Urothelium cell line (cell line): ENCODE measurements around the gene LMO4.

Experiments
- DNase-seq: peaks from one replicate; pipeline ENCODE4 v3.0.0; 2011; ENCODE audit warnings: low spot score, mixed read lengths
- FAIRE-seq: peaks from 2 replicates; lab custom pipeline; 2011; peaks lifted over from hg19 to GRCh38; lab: Jason Lieb, UNC

The LMO4 gene

GRCh38 chr1:87327376-87328271, 1.1 kb upstream of the LMO4 start:
- DNase-seq (no peak), FAIRE-seq (no peak)

- FAIRE-seq, result no peak
- DNase-seq, result no peak
Observed at GRCh38 chr1:87329051-87329525, 408 bp downstream of the LMO4 start.

- DNase-seq (no peak), FAIRE-seq (no peak)
Observed at GRCh38 chr1:87329526-87330056, 911 bp downstream of the LMO4 start.

DNA sequence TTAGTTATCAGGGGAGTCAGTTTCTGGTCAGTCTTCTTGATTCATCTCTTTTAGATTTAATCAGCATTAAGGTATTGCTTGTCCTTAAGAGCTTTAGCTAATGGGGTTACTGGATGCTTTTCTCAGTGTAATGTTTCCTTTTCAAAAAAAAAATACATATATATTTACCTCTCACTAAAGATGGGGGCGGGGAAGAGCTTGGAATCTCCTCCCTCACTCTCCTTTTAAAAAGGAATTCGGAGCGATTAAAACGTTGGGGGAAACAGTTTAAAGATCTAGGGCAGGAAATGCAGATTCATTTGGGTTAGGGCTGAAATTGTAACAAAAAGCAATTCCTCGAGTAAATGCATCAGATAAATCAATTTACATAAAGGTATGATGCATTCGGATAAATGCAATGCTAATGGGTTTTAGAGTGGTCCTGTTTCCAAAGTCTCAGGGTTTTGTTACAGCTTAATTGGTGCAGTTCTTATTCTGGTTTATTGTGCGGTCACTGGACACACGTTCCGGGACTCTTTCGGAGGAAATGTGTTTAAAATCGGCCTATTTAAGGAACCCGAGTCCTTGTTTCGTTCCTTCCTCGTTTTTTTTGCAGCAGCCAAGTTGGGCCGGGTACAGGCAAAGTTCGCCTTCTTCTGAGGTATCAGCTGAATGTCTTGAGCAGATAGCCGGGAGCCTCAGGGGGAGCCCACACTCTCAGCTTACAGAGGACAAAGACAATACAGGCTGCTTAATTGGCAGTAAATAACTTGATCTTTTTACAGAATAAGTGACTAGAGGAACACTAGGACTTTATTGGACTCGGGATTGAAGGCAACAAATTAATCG, 1.6 kb downstream of the LMO4 start:
- peak; percentile 10 for DNase-seq
- FAIRE-seq, result no peak

DNA sequence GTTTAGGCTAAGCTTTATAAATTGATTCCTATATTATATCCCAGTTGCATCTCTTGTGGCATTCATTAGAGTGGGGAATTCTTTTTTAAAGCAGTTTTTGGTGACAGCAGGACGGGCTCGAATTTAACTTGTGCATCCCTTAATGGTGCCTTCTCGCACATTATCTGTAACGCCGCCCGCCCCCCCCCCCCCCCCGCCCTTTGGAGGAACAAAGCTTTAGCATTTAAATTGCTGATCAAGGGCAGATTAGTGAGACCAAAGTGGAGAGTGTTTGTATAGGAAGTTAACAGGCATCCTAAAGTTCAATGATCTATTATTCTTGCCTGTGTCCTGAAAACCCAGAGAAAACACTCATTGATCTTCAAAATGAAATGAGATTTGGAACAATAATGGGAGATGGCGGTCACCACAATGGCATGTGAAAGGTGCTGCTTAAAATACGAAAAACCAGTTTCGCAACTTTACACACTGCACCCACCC, 2.2 kb downstream of the LMO4 start:
- no peak for FAIRE-seq
- peak; percentile 8 for DNase-seq

DNA sequence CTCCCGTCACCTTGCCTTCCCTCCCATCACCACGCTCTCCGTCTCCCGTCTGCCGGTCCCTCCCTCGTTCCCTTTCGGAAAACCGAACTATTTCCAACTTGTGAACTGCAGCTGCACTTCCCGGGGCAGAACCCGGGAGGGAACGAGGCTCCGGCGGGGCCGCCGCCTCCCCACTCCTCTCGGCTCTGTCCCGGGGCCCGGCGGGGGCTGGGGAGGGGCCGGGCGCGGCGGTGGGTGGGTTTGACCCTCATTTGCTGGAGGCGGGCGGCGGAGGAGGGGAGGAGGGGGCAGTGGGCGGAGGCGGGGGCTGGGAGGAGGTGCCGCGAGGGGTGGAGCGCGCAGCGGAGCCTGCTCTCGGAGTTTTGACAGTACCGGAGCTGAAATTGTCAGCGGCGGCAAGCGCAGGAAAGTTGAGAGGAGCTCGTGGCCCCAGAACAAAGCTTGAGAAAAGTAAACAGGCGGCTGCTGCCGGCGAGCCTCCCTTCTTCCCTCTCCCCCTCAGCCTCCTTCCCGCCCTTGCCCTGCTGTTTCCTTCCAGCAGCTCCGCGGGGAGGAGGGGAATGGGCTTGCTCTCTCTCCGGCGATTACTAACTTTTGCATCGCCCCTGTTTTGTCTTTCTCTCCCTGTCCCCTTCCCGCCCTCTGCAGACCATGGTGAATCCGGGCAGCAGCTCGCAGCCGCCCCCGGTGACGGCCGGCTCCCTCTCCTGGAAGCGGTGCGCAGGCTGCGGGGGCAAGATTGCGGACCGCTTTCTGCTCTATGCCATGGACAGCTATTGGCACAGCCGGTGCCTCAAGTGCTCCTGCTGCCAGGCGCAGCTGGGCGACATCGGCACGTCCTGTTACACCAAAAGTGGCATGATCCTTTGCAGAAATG, 2.9 kb downstream of the LMO4 start:
- DNase-seq (peak; percentile 76), FAIRE-seq (no peak)

DNA sequence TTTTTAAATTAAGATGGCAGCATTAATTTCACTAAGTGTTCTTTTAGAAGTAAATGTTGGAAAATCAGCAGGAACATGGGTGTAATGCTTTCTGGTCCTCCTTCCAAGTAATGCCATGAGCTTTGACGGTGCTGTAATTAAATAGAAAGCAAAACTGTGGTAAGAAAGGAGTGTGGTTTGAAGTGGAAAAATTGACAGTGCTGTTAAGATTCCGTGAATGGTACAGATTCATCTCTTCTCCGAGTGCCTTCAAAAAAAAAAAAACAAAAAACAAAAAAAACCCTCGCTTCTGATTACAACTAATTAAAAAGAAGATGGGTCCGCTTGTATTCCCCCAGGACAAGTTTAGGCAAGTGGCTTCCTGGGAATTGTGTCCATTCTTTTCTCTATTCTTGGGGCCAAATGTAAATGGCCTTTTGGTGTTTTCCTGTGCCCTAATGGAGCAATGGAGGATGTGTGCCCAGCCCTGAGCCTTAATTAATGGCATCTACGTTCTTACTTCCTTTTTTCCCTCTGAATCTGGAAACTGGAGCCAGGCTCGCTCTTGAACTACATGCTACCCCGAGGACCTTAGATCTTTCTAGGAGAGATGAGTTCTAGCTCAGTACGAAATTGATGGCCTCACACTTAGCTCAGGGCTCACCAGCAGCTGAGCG, 5.1 kb downstream of the LMO4 start:
- FAIRE-seq, result no peak

DNA sequence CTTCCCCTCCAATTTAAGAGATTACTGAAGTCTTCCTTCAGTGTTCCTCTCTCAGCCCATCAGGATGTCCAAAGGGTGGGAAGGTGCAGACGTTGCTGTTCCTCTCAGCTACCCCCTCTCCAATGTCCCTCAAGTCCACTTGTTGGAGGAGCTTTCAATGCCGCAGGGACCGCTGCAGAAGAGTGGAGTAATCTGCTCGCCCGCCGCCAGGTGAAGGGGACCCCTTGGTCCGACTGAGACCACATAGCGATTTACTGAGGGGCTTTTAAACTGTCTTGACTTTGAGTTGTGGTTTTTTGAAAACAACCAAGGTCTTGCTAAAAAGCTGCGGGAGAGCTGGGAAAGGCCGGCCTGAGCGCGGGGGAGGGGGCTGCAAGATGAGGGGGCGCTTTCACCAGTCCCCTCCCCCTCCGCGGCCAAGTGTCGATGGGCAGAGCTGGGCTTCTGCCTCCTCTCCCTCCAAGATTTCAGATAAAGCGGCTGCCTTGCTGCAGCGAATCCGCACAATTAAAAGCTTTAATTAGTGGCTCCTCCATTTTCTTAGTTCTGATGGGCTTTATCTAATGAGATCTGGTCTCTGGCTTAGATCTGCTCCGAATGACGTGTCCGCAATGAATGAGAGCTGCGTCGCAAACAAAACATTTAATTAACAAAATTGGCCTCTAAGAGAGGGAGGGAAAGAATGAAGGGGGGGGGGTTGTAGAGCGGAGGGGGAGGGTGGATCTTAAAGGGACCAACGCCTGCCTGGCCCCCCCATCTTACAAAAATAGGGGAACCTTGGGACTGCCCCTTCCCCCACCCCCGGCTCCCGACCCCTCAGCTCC, 5.9 kb downstream of the LMO4 start:
- no peak for FAIRE-seq

More for the DNA sequence above, 5.1 kb downstream of the LMO4 start:
- DNase-seq, result no peak

DNA sequence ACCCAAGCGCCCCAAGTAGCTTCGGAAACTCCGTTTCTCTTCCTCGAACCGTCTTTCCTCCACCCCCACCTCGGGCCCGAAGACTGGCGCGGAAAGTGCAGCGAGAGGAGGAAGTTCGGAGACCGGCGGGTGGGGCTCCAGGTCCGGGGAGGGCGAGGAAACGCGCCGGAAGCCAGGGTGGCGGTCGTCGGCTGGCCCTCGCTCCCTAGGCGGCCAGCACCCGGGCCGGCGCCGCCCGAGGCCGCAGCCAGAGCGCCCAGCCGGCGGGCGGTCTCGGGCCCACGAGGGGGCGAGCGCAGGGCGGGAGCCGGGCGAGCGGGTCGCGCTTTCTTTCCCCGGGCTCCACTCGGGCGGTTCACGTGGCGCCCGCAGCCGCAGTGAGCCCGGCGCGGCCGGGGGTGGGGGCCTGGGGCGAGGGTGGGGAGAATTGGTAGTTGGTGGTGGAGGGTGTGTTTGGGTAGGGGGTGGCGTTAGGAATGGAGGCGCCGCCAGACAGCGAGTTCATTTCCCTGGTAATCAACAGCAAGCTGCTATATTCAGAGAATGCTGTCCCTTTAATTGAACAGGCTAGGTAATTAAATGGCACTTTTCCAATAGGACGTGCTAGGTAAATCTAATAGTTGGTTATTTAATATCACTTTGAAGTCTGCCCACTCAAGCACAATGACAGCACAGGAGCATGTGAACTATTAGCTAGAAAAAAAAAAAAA, 6.7 kb downstream of the LMO4 start:
- DNase-seq (peak; percentile 72), FAIRE-seq (no peak)

More for the DNA sequence above, 5.9 kb downstream of the LMO4 start:
- no peak for DNase-seq

- FAIRE-seq (no peak), DNase-seq (no peak)
Observed at GRCh38 chr1:87336623-87337067, 8.0 kb downstream of the LMO4 start.

GRCh38 chr1:87337606-87338005, 8.9 kb downstream of the LMO4 start:
- DNase-seq (no peak), FAIRE-seq (no peak)

GRCh38 chr1:87338566-87338965, 9.9 kb downstream of the LMO4 start:
- DNase-seq (no peak), FAIRE-seq (no peak)

- no peak for DNase-seq
- no peak for FAIRE-seq
Observed at GRCh38 chr1:87344231-87344630, 15.6 kb downstream of the LMO4 start.

- FAIRE-seq, result no peak
Observed at GRCh38 chr1:87346130-87346814, 17.6 kb downstream of the LMO4 start.

DNA sequence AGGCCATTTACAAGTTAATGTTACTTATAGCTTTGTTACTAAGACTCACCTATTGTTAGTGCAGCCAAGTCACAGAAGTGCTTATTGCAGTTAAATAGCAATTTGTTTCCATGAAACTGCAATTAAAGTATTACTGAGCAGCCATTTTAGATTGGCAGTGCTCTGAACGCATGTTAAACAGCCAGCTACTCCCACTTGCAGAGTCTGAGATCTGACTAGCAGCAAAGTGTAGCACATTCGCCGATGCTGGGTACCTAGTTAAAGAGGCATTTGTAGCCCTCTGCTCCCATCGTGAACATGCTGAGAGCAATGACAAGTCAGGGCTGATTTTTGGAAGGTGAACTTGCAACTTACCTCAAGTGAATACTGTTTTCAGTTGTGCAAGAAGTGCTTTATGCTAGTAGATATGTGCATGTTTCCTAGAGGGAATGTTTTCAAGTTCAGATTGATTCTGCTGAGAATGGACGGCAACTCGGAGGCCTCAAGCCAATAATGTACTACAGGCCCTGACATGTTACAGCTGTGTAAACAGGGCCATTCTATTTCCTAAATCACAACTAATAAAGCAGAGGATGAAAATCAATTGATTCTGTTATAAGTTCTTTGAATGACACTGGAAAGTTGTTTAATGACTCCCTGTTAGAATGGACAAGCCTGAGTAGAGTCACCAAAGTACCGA, 19.8 kb downstream of the LMO4 start:
- DNase-seq (no peak), FAIRE-seq (no peak)

More at GRCh38 chr1:87346130-87346814, 17.6 kb downstream of the LMO4 start:
- DNase-seq, result no peak

GRCh38 chr1:87349036-87349435, 20.4 kb downstream of the LMO4 start:
- FAIRE-seq (no peak), DNase-seq (no peak)

GRCh38 chr1:87355894-87356293, 27.2 kb downstream of the LMO4 start:
- DNase-seq (no peak), FAIRE-seq (no peak)
